GM18526 (cell line): ENCODE measurements around the gene SLC35G6.

ENCODE experiments used
- POLR2A ChIP-seq: IDR thresholded peaks from 3 replicates; pipeline ENCODE4 v1.6.1; 2011; ENCODE audit not compliant: insufficient read length; ENCODE audit errors: extremely low read depth

The SLC35G6 gene

GRCh38 chr17:7467498-7467897 lies 13.7 kb upstream of the SLC35G6 start:
- TF ChIP-seq POLR2A, result no peak

GRCh38 chr17:7468290-7468689 lies 13.0 kb upstream of the SLC35G6 start:
- TF ChIP-seq POLR2A, result no peak

- TF ChIP-seq POLR2A, result no peak
Observed at GRCh38 chr17:7468804-7469389, 12.3 kb upstream of the SLC35G6 start.

- TF ChIP-seq POLR2A, result no peak
Observed at GRCh38 chr17:7471729-7472128, 9.5 kb upstream of the SLC35G6 start.

- TF ChIP-seq POLR2A, result no peak
Observed at GRCh38 chr17:7475764-7476422, 5.4 kb upstream of the SLC35G6 start.

GRCh38 chr17:7476494-7476893 lies 4.8 kb upstream of the SLC35G6 start:
- TF ChIP-seq POLR2A, result no peak

GRCh38 chr17:7476951-7477350 lies 4.3 kb upstream of the SLC35G6 start:
- no peak for TF ChIP-seq POLR2A

- TF ChIP-seq POLR2A, result no peak
Observed at GRCh38 chr17:7477392-7478275, 3.6 kb upstream of the SLC35G6 start.

GRCh38 chr17:7478276-7479212 lies 2.7 kb upstream of the SLC35G6 start:
- no peak for TF ChIP-seq POLR2A

- TF ChIP-seq POLR2A, result peak; percentile 39
Observed at GRCh38 chr17:7479213-7480088, 1.8 kb upstream of the SLC35G6 start, which contains the start of gene ZBTB4. Gene ZBTB4 (minus strand): TSS chr17:7479631. CDS start chr17:7466801, 12,830 bp downstream.

GRCh38 chr17:7480089-7480384 lies 1.2 kb upstream of the SLC35G6 start:
- no peak for TF ChIP-seq POLR2A

- TF ChIP-seq POLR2A, result peak; percentile 79
Observed at GRCh38 chr17:7483255-7484066, 2.2 kb downstream of the SLC35G6 start.

GRCh38 chr17:7484067-7484918 lies 3.0 kb downstream of the SLC35G6 start, which contains the start of gene POLR2A:
Gene POLR2A (plus strand): TSS chr17:7484366.
- peak; percentile 100 for TF ChIP-seq POLR2A

GRCh38 chr17:7484919-7485377 lies 3.7 kb downstream of the SLC35G6 start:
- TF ChIP-seq POLR2A, result no peak
